Measurements from ENCODE around the gene C12orf56. TPM values are rescaled to one million over a fixed set of nuclear protein-coding genes. Genes with fewer than 3 reads are reported as not detected.

C12orf56 gene
- total RNA-seq: not detected in 2 replicates

GRCh38 chr12:64390275-64390851 is at the start of gene C12orf56:
Gene C12orf56 (minus strand): TSS chr12:64390758. CDS start chr12:64390565, 193 bp downstream.
- DNase-seq (ENCODE audit: extremely low read depth, low read depth, low spot score): no peak

DNA sequence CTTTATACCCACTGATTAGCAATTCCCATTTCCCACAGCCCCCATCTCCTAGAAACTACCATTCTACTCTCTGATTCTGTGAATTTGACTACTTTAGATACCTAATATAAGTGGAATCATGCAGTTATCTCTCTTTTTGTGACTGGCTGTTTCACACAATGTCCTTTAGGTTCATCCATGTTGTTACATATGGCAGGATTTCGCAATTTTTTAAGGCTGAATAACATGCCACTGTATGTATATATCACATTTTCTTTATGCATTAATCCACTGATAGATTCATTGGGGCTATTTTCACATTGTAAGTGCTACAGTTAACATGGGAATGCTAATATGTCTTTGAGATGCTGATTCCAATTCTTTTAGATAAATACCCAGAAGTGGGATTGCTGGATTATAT is 49.5 kb upstream of the C12orf56 start:
- DNase-seq (ENCODE audit: extremely low read depth, low read depth, low spot score): no peak

DNA sequence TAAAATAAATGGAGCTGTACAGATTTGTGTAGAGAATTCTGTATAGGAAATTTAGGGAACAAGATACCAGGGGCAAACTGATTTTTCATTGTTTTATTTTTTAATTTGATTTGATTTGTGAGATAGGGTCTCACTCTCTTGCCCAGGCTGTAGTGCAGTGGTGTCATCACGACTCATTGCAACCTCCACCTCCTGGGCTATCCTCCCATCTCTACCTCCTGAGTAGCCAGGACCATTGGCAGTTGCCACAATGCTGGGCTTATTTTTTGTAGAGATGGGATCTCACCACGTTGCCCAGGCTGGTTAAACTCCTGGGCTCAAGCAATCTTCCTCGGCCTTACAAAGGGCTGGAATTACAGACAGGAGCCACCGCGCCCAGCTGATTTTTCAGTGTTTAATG is 43.4 kb upstream of the C12orf56 start:
- no peak for DNase-seq (ENCODE audit: extremely low read depth, low read depth, low spot score)

GRCh38 chr12:64431791-64432190 is 41.2 kb upstream of the C12orf56 start:
- no peak for DNase-seq (ENCODE audit: extremely low read depth, low read depth, low spot score)

DNA sequence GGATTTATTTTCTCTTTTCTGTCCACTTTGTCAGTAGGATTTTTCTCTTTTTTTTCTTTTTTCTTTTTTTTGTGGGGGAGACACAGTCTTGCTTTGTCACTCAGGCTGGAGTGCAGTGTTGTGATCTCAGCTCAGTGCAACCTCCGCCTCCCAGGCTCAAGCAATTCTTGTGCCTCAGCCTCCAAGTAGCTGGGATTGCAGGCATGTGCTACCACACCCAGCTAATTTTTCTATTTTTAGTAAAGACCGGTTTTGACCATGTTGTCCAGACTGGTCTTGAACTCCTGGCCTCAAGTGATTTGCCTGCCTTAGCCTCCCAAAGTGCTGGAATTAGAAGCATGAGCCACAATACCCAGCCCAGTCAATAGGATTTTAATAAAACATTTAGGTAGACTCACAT is 40.3 kb upstream of the C12orf56 start:
- no peak for DNase-seq (ENCODE audit: extremely low read depth, low read depth, low spot score)

GRCh38 chr12:64428956-64429355 is 38.4 kb upstream of the C12orf56 start:
- no peak for DNase-seq (ENCODE audit: extremely low read depth, low read depth, low spot score)

GRCh38 chr12:64427988-64428387 is 37.4 kb upstream of the C12orf56 start:
- DNase-seq (ENCODE audit: extremely low read depth, low read depth, low spot score): no peak

GRCh38 chr12:64419696-64420095 is 29.1 kb upstream of the C12orf56 start:
- no peak for DNase-seq (ENCODE audit: extremely low read depth, low read depth, low spot score)

- no peak for DNase-seq (ENCODE audit: extremely low read depth, low read depth, low spot score)
Observed at GRCh38 chr12:64418209-64418608, 27.7 kb upstream of the C12orf56 start.

DNA sequence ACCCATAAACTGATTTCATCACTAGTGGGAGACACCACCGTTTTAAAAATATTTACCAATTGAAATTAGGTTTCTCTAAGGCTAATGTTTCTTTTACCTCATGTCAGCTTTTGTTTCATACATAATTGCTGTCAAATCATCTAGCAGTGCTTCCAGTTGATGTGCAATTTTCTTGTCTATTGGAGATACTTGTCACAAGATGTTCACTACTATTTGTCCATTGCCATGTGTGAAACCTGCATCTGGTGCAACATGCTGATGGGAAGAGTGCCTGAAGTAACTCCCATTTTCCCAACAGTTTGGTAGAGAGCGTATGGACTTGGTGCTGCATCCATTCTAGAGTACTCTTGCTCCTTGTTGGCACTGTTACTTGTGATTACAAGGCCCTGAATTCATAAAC is 23.3 kb upstream of the C12orf56 start:
- no peak for DNase-seq (ENCODE audit: extremely low read depth, low read depth, low spot score)

GRCh38 chr12:64412459-64412858 is 21.9 kb upstream of the C12orf56 start:
- DNase-seq (ENCODE audit: extremely low read depth, low read depth, low spot score): no peak

DNA sequence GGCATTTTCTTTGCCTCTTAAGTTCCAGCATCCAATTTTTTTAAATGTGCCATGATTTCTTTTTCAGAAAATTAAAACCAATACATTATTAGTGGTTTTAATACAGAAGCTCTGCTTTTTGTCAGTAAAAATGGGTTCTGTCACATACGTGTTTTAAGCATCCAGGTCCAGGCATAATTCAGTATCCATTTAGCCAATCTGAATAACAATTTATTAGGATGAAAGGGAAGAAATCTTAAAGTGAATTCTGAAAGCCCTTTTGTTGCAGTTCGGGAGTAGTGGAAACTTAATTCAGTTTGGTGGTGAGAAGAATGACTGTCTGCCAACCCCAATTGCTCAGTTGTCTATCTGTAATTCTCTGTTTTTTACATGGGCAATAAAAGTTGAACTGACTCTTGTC is 20.9 kb upstream of the C12orf56 start:
- no peak for DNase-seq (ENCODE audit: extremely low read depth, low read depth, low spot score)

DNA sequence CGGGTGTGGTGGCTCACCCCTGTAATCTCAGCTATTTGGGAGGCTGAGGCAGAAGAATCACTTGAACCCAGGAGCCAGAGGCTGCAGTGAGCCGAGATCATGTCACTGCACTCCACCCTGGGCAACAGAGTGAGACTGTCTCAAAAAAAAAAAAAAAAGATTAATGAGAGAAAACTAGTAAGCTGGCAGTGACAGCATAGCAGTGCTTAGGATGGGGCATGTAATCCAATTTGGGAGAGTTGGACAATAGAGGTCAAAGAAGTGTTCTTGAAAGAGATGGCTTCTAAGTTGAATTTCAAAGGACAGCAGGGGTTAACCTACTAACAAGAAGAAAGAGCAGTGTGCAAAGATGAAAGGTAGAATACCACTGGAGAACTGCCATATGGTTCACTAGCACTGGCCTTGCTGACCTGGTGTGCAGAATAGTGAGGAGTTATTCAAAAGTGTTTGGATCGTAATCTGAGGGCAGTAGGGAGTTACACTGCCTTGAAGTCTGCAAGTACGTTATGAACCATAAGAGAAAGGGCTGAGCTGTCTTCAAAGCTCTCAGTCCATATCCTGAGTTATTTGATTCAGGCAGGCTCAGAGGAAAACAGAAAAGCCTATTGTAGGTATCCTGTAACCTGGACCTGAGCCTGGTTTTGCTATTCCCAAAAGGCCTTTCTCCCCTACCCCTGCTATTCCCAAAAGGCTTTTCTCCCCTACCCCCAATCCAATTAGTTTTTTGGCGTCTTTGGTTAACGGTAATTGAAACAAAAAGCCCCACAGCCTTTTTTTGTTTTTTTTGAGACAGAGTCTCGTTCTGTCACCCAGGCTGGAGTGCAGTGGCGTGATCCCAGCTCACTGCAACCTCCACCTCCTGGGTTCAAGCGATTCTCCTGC is 17.0 kb upstream of the C12orf56 start:
- no peak for DNase-seq (ENCODE audit: extremely low read depth, low read depth, low spot score)

DNA sequence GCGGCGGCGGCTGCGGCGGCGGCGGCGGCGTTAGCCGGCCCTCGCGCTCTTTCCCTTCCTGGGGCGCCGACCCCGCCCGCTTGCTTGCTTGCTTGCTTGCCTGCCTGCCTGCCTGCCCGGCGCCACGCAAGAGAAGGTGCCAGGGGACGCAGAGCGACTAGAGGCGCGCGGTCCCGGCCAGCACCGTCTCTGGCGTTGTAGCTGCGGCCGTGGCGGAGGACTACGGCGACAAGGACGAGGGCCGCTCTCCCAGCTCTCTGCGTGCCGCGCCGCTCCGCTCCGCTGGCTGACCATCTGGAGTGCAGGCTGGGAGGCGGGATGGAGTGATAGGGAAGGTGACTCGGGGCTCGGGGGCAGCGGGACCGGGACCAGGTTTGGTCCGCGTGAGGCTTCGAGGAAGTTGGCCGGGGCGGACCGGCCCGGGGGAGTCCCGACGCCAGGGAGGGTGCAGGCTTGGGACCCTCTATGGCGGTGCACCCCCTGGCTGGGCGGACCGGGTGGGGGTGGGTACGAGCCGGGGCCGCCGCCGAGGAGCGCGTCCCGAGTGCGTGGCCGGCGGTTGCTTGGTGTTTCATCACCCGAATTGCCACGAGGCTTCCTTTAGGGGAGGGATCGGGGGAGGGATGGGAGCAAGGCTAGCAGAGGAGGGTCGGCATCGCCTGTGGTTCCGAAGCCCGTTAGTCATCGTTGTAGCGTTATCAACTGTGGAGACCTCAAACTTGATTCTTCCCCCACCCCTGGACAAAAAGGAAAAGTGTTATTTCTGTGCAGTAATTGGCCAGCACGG is 14.1 kb upstream of the C12orf56 start:
- DNase-seq (ENCODE audit: extremely low read depth, low read depth, low spot score): no peak

DNA sequence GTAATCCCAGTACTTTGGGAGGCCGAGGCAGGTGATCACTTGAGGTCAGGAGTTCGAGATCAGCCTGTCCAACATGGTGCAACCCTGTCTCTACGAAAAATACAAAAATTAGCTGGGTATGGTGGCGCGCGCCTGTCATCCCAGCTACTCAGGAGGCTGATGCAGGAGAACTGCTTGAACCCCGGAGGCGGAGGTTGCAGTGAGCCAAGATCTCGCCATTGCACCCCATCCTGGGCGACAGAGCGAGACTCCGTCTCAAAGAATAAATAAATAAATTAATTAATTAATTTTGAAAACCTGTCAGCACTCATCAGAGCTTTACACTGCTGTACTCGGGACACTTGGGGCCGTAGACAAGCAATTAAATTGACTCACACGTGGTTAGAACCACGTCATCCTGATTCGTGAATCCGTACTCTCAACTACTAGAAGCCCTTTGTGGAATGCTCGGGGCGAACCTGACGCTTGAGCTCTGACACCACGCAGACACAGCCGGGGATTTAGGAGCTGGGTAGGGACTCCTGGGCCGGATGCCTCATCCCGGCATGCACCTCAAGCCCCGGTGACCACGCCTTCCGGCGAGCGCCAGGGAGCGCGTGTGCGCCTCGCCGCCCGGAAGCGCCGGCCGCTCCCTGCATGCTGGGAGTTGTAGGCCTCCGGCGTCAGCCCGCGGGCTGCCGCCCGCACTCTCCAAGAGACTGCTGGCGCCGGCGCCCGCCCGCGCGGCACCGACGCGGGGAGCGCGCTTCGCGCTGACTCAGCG is 13.3 kb upstream of the C12orf56 start, which contains the start of gene XPOT:
Gene XPOT, plus strand, starts transcription at position 686 of the 763 bp plus-strand sequence. CDS start 5,644 bp downstream, outside the sequence.
- DNase-seq (ENCODE audit: extremely low read depth, low read depth, low spot score): peak; percentile 72

GRCh38 chr12:64402181-64402580 is 11.6 kb upstream of the C12orf56 start:
- DNase-seq (ENCODE audit: extremely low read depth, low read depth, low spot score): no peak

DNA sequence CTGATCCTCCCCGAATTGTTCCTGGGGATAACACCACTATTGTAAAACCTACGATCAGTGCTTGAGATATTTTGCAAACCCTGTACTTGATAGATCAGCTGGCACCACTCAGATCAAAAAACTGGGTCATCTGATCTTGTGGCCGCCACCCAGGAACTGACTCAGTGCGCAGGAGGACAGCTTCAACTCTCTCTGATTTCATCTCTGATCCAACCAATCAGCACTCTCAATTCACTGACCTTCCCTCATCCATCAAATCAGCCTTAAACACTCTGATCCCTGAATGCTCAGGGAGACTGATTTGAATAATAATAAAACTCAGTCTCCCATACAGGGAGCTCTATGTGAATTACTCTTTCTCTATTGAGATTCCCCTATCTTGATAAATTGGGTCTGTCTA is 9.5 kb upstream of the C12orf56 start:
- DNase-seq (ENCODE audit: extremely low read depth, low read depth, low spot score): no peak

DNA sequence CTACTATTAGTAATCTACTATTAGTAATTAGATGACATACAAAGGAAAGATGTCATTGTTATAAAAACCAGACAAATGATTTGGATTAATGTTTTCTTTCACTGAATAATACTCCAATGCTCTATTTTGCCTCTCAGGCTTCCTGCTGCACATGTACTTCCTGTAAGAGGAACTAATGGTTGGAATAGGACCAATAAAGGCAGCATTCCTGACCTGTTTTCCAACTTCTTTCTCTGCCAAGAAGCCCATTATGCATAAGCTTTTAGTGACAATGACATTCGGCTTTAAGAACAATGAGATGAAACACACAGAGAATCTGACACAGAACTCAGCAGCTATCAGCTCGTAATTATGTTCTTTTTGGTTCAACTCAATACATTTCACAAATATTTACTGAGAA is 5.2 kb upstream of the C12orf56 start:
- peak; percentile 71 for DNase-seq (ENCODE audit: extremely low read depth, low read depth, low spot score)

DNA sequence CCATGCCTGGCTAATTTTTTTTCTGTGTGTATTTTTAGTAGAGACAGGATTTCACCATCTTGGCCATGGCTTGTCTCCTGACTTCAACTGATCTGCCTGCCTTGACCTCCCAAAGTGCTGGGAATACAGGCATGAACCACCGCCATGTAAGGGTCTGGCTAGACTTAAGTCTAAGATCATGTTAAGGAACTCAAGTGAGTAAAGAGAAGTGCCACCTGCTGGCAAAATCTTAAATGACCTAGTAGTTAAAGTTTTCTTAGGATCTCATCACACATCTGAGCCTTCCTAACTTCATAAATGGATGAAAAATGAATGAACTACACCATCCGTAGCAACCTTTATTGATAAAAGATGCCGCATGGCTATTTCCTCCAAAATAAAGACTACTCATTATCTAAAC is 1.7 kb upstream of the C12orf56 start:
- no peak for DNase-seq (ENCODE audit: extremely low read depth, low read depth, low spot score)

GRCh38 chr12:64389154-64389553 is 1.4 kb downstream of the C12orf56 start:
- no peak for DNase-seq (ENCODE audit: extremely low read depth, low read depth, low spot score)
